ENCODE data around the gene PPIA. TPM values are rescaled to one million over a fixed set of nuclear protein-coding genes. Genes with fewer than 3 reads are reported as not detected.
A peak's percentile ranks its signal among the peaks of the same experiment; 100 is the strongest.
"Not testable (repeated sequence)": the region's sequence is repeated elsewhere in the genome, so short reads cannot be mapped to it uniquely, and the experiment has no call there.

Gene PPIA
- total RNA-seq, 1 experiment from 2014 or later: 9,490 TPM

- no peak for DNase-seq (ENCODE audit: low read depth)
Observed at GRCh38 chr7:44827567-44827966, 31.1 kb downstream of the PPIA start.

GRCh38 chr7:44838751-44839150 is 42.3 kb downstream of the PPIA start:
- DNase-seq (ENCODE audit: low read depth): no peak

GRCh38 chr7:44842675-44843074 is 46.2 kb downstream of the PPIA start:
- DNase-seq (ENCODE audit: low read depth): not testable (repeated sequence)

GRCh38 chr7:44843440-44843839 is 47.0 kb downstream of the PPIA start:
- not testable (repeated sequence) for DNase-seq (ENCODE audit: low read depth)

GRCh38 chr7:44845451-44845850 is 49.0 kb downstream of the PPIA start:
- no peak for DNase-seq (ENCODE audit: low read depth)

GRCh38 chr7:44846390-44846789 is 49.9 kb downstream of the PPIA start:
- not testable (repeated sequence) for DNase-seq (ENCODE audit: low read depth)

GRCh38 chr7:44846816-44847508 is 50.5 kb downstream of the PPIA start:
- DNase-seq (ENCODE audit: low read depth): no peak

GRCh38 chr7:44847509-44847919 is 51.0 kb downstream of the PPIA start:
- DNase-seq (ENCODE audit: low read depth): peak; percentile 83

GRCh38 chr7:44847920-44848634 is 51.6 kb downstream of the PPIA start, which contains the start of gene H2AZ2:
H2AZ2 (minus strand) TSS chr7:44848087; CDS start chr7:44847971, 116 bp downstream.
- DNase-seq (ENCODE audit: low read depth): peak; percentile 100

GRCh38 chr7:44849259-44849884 is 52.9 kb downstream of the PPIA start:
- no peak for DNase-seq (ENCODE audit: low read depth)

GRCh38 chr7:44849885-44850544 is 53.5 kb downstream of the PPIA start:
- DNase-seq (ENCODE audit: low read depth): no peak

GRCh38 chr7:44852590-44852989 is 56.1 kb downstream of the PPIA start:
- DNase-seq (ENCODE audit: low read depth): no peak

Other genes starting within 250 kb of the PPIA start
- 120 and 127 TPM in 2 replicates for gene DDX56, start 222.8 kb upstream of the PPIA start, total RNA-seq (2014; rRNA removed; shearing (Covaris generic))
- gene TMED4, start 214.4 kb upstream of the PPIA start, total RNA-seq (2014; rRNA removed; shearing (Covaris generic)): 232 and 263 TPM in 2 replicates
- gene OGDH, start 190.1 kb upstream of the PPIA start, total RNA-seq (2014; rRNA removed; shearing (Covaris generic)): 43.0 and 47.9 TPM in 2 replicates
- gene ZMIZ2, start 47.8 kb upstream of the PPIA start, total RNA-seq (2014; rRNA removed; shearing (Covaris generic)): 6.6 and 7.9 TPM in 2 replicates
- gene H2AZ2, start 51.4 kb downstream of the PPIA start, total RNA-seq (2014; rRNA removed; shearing (Covaris generic)): 822 and 1,026 TPM in 2 replicates
- gene PURB, start 88.8 kb downstream of the PPIA start, total RNA-seq (2014; rRNA removed; shearing (Covaris generic)): 28.2 and 30.7 TPM in 2 replicates
- under 0.01 TPM in 1 of 2 replicates, not detected in the other for gene MYO1G, start 182.3 kb downstream of the PPIA start, total RNA-seq (2014; rRNA removed; shearing (Covaris generic))
- 65.0 and 75.1 TPM in 2 replicates for gene CCM2, start 203.5 kb downstream of the PPIA start, total RNA-seq (2014; rRNA removed; shearing (Covaris generic))

Data from RPMI7951 (cell line).